ENCODE measurements around the gene PTPRR.

The PTPRR gene

GRCh38 chr12:70798016-70798783 lies 122.3 kb downstream of the PTPRR start:
- TF ChIP-seq CSDC2 (CRISPR knock-in tag; IDR thresholded peaks at IDR 0.05) (no peak), ZNF565 (CRISPR knock-in tag; conservative IDR thresholded peaks at IDR 0.05; ENCODE audit: low read depth) (no peak), PPARA (CRISPR knock-in tag; IDR thresholded peaks at IDR 0.05; ENCODE audit: borderline replicate concordance) (no peak), GLIS3 (CRISPR knock-in tag; IDR thresholded peaks at IDR 0.05) (no peak), BACH2 (CRISPR knock-in tag; IDR thresholded peaks at IDR 0.05; ENCODE audit: borderline replicate concordance) (no peak), TCF4 (CRISPR knock-in tag; IDR thresholded peaks at IDR 0.05; ENCODE audit: borderline replicate concordance) (no peak), SNAI2 (CRISPR knock-in tag; IDR thresholded peaks at IDR 0.05) (no peak), ZNF8 (CRISPR knock-in tag; IDR thresholded peaks at IDR 0.05) (no peak), ZFP30 (CRISPR knock-in tag; IDR thresholded peaks at IDR 0.05) (no peak), ESRRG (CRISPR knock-in tag; IDR thresholded peaks at IDR 0.05) (no peak)
- ATAC-seq, result no peak

- no peak for ATAC-seq
- TF ChIP-seq ESRRG (CRISPR knock-in tag; IDR thresholded peaks at IDR 0.05), result no peak
Measured at GRCh38 chr12:70796989-70797388, 123.5 kb downstream of the PTPRR start.

GRCh38 chr12:70795608-70796007 lies 124.9 kb downstream of the PTPRR start:
- TF ChIP-seq ZNF8 (CRISPR knock-in tag; IDR thresholded peaks at IDR 0.05) (no peak), BACH2 (CRISPR knock-in tag; IDR thresholded peaks at IDR 0.05; ENCODE audit: borderline replicate concordance) (no peak), PATZ1 (CRISPR knock-in tag; IDR thresholded peaks at IDR 0.05; ENCODE audit: borderline replicate concordance) (no peak), ARNTL (CRISPR knock-in tag; IDR thresholded peaks at IDR 0.05; ENCODE audit: borderline replicate concordance, low read depth) (no peak), ZFP3 (CRISPR knock-in tag; IDR thresholded peaks at IDR 0.05) (no peak), TCF4 (CRISPR knock-in tag; IDR thresholded peaks at IDR 0.05; ENCODE audit: borderline replicate concordance) (no peak), ZC3H10 (CRISPR knock-in tag; IDR thresholded peaks at IDR 0.05) (no peak), CSDC2 (CRISPR knock-in tag; IDR thresholded peaks at IDR 0.05) (no peak), RARB (CRISPR knock-in tag; IDR thresholded peaks at IDR 0.05) (no peak), CSRNP3 (CRISPR knock-in tag; IDR thresholded peaks at IDR 0.05) (no peak), ZNF70 (CRISPR knock-in tag; IDR thresholded peaks at IDR 0.05) (no peak), TSHZ2 (CRISPR knock-in tag; IDR thresholded peaks at IDR 0.05) (no peak), ISL1 (CRISPR knock-in tag; IDR thresholded peaks at IDR 0.05) (no peak), SNAI2 (CRISPR knock-in tag; IDR thresholded peaks at IDR 0.05) (no peak), ESRRG (CRISPR knock-in tag; IDR thresholded peaks at IDR 0.05) (no peak), GLIS3 (CRISPR knock-in tag; IDR thresholded peaks at IDR 0.05) (no peak)

GRCh38 chr12:70794131-70794530 lies 126.4 kb downstream of the PTPRR start:
- TF ChIP-seq SNAI2 (CRISPR knock-in tag; IDR thresholded peaks at IDR 0.05), result no peak
- TF ChIP-seq ISL1 (CRISPR knock-in tag; IDR thresholded peaks at IDR 0.05), result no peak
- TF ChIP-seq ZNF565 (CRISPR knock-in tag; conservative IDR thresholded peaks at IDR 0.05; ENCODE audit: low read depth), result no peak
- TF ChIP-seq RARB (CRISPR knock-in tag; IDR thresholded peaks at IDR 0.05), result no peak
- TF ChIP-seq ZNF8 (CRISPR knock-in tag; IDR thresholded peaks at IDR 0.05), result no peak
- TF ChIP-seq ZFP30 (CRISPR knock-in tag; IDR thresholded peaks at IDR 0.05), result no peak
- no peak for TF ChIP-seq CSDC2 (CRISPR knock-in tag; IDR thresholded peaks at IDR 0.05)
- no peak for TF ChIP-seq PPARA (CRISPR knock-in tag; IDR thresholded peaks at IDR 0.05; ENCODE audit: borderline replicate concordance)
- TF ChIP-seq ZC3H10 (CRISPR knock-in tag; IDR thresholded peaks at IDR 0.05), result no peak
- TF ChIP-seq BACH2 (CRISPR knock-in tag; IDR thresholded peaks at IDR 0.05; ENCODE audit: borderline replicate concordance), result no peak
- no peak for TF ChIP-seq ZNF70 (CRISPR knock-in tag; IDR thresholded peaks at IDR 0.05)
- TF ChIP-seq ZFP3 (CRISPR knock-in tag; IDR thresholded peaks at IDR 0.05), result no peak
- TF ChIP-seq PATZ1 (CRISPR knock-in tag; IDR thresholded peaks at IDR 0.05; ENCODE audit: borderline replicate concordance), result no peak
- TF ChIP-seq CSRNP3 (CRISPR knock-in tag; IDR thresholded peaks at IDR 0.05), result no peak
- TF ChIP-seq TOX (CRISPR knock-in tag; IDR thresholded peaks at IDR 0.05; ENCODE audit: borderline replicate concordance), result no peak
- TF ChIP-seq TSHZ2 (CRISPR knock-in tag; IDR thresholded peaks at IDR 0.05), result no peak
- no peak for ATAC-seq

More at GRCh38 chr12:70795608-70796007, 124.9 kb downstream of the PTPRR start:
- ATAC-seq, result no peak

All from SK-N-SH treated with all-trans-retinoic acid at 6 μM for 48 hours (cell line).